GM12865 (cell line): ENCODE measurements around the gene RNF144B.

Experiments used
- DNase-seq: peaks from one replicate; pipeline ENCODE4 v3.0.0; 2010; ENCODE audit warnings: low read depth
- H3K4me3 ChIP-seq: 2 replicates; pipeline ENCODE4 v1.5.1; 2011; ENCODE audit warnings: mild to moderate bottlenecking, low read depth, low read length, control low read depth
- CTCF ChIP-seq: IDR thresholded peaks from 2 replicates; pipeline ENCODE4 v1.5.1; 2011; ENCODE audit warnings: low read length, control low read depth, low read depth, inconsistent platforms; ENCODE audit not compliant: insufficient read depth; ENCODE audit errors: missing control alignments

RNF144B gene

GRCh38 chr6:18503206-18503592 is 116.0 kb downstream of the RNF144B start:
- no peak for DNase-seq
- TF ChIP-seq CTCF, result no peak
- H3K4me3 ChIP-seq, result no peak overlapping the region

GRCh38 chr6:18503593-18504231 is 116.6 kb downstream of the RNF144B start:
- TF ChIP-seq CTCF, result peak; percentile 84
- peak; percentile 79 for DNase-seq
- H3K4me3 ChIP-seq, result peak overlapping the region; percentile 40

- H3K4me3 ChIP-seq, result no peak overlapping the region
- TF ChIP-seq CTCF, result no peak
- DNase-seq, result no peak
Observed at GRCh38 chr6:18504232-18504596, 117.1 kb downstream of the RNF144B start.

GRCh38 chr6:18506382-18507017 is 119.3 kb downstream of the RNF144B start:
- TF ChIP-seq CTCF, result no peak
- H3K4me3 ChIP-seq, result no peak overlapping the region
- DNase-seq, result no peak

GRCh38 chr6:18507018-18507415 is 119.9 kb downstream of the RNF144B start:
- DNase-seq, result no peak
- TF ChIP-seq CTCF, result no peak
- H3K4me3 ChIP-seq, result no peak overlapping the region

- TF ChIP-seq CTCF, result no peak
- no peak for DNase-seq
Observed at GRCh38 chr6:18507561-18507960, 120.4 kb downstream of the RNF144B start.

More at GRCh38 chr6:18507561-18507960, 120.4 kb downstream of the RNF144B start:
- no peak overlapping the region for H3K4me3 ChIP-seq
